Kidney (tissue), 14 donors: ENCODE measurements around the gene ADAM30. TPM values are rescaled to one million over a fixed set of nuclear protein-coding genes. Genes with fewer than 3 reads are reported as not detected.

Experiments used
- DNase-seq, 5 donors: peaks; one replicate each; pipeline ENCODE4 v3.0.0-alpha.2; 2013 to 2020
- FAIRE-seq: peaks from 2 replicates; lab custom pipeline; 2012; peaks lifted over from hg19 to GRCh38; lab: Jason Lieb, UNC
- H3K27ac ChIP-seq, 2 donors: one replicate each; pipeline ENCODE4 v1.7.0; 2013; ENCODE audit warnings: low read depth in 2 of 2, low read length in 2 of 2, inconsistent platforms in 1 of 2
- H3K27me3 ChIP-seq: one replicate; pipeline ENCODE4 v1.7.1; 2013; ENCODE audit warnings: low read length, inconsistent platforms; ENCODE audit not compliant: control insufficient read depth, insufficient read depth
- H3K36me3 ChIP-seq, 3 donors: one replicate each; pipeline versions ENCODE4 v1.7.0 to v1.7.1; 2013; ENCODE audit warnings: low read length in 3 of 3, control low read depth in 1 of 3, inconsistent platforms in 1 of 3; ENCODE audit not compliant: insufficient read depth in 3 of 3, control insufficient read depth in 2 of 3
- H3K4me1 ChIP-seq, 3 donors: one replicate each; pipeline versions ENCODE4 v1.7.0 to v1.7.1; 2013; ENCODE audit warnings: low read length in 3 of 3, inconsistent platforms in 1 of 3, low read depth in 1 of 3; ENCODE audit not compliant: control insufficient read depth in 2 of 3, insufficient read depth in 2 of 3
- H3K4me3 ChIP-seq, 3 donors: one replicate each; pipeline versions ENCODE4 v1.7.0 to v1.8.1; 2013; ENCODE audit warnings: low read length in 3 of 3, control low read depth in 1 of 3, inconsistent platforms in 1 of 3
- H3K9ac ChIP-seq, 3 donors: one replicate each; pipeline versions ENCODE4 v1.7.0 to v1.7.1; 2013; ENCODE audit warnings: low read length in 3 of 3, control low read depth in 1 of 3, inconsistent platforms in 1 of 3
- H3K9me3 ChIP-seq, 3 donors: one replicate each; pipeline versions ENCODE4 v1.7.0 to v1.7.1; 2013; ENCODE audit warnings: low read length in 3 of 3, control low read depth in 1 of 3, inconsistent platforms in 1 of 3; ENCODE audit not compliant: control insufficient read depth in 2 of 3, insufficient read depth in 1 of 3
- intact Hi-C: fragments of 100-400 bp; cut with DNase I; formaldehyde crosslinking; loops from one replicate; pipeline ENCODE4 v1.11.1; 2022
- polyA plus RNA-seq: library from polyadenylated mRNA; stranded (reverse); fragments of 350-450 nt; fragmentation: Illumina TruSeq; extraction: RNeasy Lipid Tissue Mini Kit (QIAGEN cat#74804); gene quantifications from one replicate; pipeline ENCODE4 v1.2.3, GENCODE V29; 2014; ENCODE audit warnings: low read depth, low replicate concordance; ENCODE audit not compliant: insufficient read depth
- total RNA-seq: library from RNA; stranded (reverse); fragmentation: NEBNext Ultra II Directional; extraction: Animal tissue kit (Norgen Biotek cat#: 25700); gene quantifications from one replicate; pipeline ENCODE4 v1.2.1, GENCODE V29; 2021
- TF ChIP-seq, protein P1 (sequence below): IDR thresholded peaks from 3 replicates; pipeline ENCODE4 v1.5.1; 2012; ENCODE audit warnings: mild to moderate bottlenecking, moderate library complexity, borderline replicate concordance; ENCODE audit not compliant: insufficient read depth; ENCODE audit errors: extremely low read depth
- donor health status: control.
- donor health status: control.
- donor health status: control.
- donor health status: control.
- donor health status: control.
- donor health status: DM: yes; HTN: yes; CAD: no.
- donor health status: Normal renal cell carcinoma (clear cell type).

ADAM30 gene
- total and polyA plus RNA-seq, 2 donors from 2014 or later = not detected

DNA sequence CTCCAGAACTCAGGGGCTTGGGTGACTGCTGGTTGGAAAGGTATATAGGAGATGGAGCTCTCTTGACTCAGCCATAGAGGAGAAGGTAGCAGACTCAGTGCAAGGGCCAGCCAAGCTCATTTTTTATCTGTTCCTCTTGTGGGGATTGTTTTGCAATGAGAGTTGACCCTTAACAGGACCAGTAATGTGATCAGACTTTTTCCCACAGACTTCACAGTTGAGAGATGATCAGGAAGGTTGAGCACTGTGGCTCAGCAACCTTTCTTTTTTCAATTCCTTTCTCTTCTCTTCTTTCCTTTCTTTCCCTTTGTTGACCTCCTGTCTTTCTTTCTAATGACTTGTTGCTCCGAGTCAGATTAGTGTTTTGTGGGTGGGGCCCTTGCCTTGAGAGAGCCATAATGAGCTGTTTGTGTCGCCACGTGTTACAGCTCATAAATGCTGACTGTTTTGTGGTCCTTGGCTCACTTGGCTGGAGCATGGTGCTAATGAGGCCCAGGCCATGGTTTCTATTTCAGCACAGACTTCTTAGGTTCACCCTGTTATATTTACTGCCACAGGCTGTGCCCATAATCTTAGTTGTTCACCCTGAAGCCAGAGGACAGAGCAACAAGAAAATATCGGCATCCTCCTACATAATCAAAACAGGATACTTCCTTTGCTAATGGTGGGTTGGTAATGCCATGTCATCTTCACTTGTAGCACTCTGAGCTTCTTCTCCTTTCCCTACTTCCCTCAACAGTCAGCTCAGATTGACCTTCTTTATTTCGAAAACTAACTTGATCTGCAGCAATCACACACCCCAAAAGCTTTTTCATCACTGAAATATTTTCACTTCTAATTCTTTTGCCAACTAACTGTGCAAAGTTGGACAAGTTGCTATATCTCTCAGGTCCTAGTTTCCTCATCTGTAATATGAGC, 13.9 kb downstream of the ADAM30 start:
- Histone ChIP-seq H3K9me3 (no peaks in the 10 kb centered on the region), H3K27me3 (no peaks in the 10 kb centered on the region), H3K9ac (no peak overlapping the region), H3K4me1 (peaks cover 0 to 2% (median 0%) of the 10 kb centered on the region in 3 donors), H3K4me3 (no peak overlapping the region), H3K27ac (no peak overlapping the region), H3K36me3 (no peaks in the 10 kb centered on the region)
- TF ChIP-seq, protein P1, sequence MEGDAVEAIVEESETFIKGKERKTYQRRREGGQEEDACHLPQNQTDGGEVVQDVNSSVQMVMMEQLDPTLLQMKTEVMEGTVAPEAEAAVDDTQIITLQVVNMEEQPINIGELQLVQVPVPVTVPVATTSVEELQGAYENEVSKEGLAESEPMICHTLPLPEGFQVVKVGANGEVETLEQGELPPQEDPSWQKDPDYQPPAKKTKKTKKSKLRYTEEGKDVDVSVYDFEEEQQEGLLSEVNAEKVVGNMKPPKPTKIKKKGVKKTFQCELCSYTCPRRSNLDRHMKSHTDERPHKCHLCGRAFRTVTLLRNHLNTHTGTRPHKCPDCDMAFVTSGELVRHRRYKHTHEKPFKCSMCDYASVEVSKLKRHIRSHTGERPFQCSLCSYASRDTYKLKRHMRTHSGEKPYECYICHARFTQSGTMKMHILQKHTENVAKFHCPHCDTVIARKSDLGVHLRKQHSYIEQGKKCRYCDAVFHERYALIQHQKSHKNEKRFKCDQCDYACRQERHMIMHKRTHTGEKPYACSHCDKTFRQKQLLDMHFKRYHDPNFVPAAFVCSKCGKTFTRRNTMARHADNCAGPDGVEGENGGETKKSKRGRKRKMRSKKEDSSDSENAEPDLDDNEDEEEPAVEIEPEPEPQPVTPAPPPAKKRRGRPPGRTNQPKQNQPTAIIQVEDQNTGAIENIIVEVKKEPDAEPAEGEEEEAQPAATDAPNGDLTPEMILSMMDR = no peak
- DNase-seq = peak in 3 of 5 donors; percentile 58 to 72 (median 61)
- FAIRE-seq = no peak
- intact Hi-C loops = no loop called here

GRCh38 chr1:119879510-119880434, 16.5 kb downstream of the ADAM30 start:
- TF ChIP-seq, protein P1 = no peak
- Histone ChIP-seq H3K36me3 (no peaks in the 10 kb centered on the region), H3K4me3 (no peak overlapping the region), H3K27me3 (no peaks in the 10 kb centered on the region), H3K4me1 (peaks cover 0 to 2% (median 0%) of the 10 kb centered on the region in 3 donors), H3K9me3 (no peaks in the 10 kb centered on the region), H3K9ac (no peak overlapping the region), H3K27ac (no peak overlapping the region)
- no peak for FAIRE-seq
- intact Hi-C loops = no loop called here
- peak in 1 of 5 donors; percentile 48 for DNase-seq

DNA sequence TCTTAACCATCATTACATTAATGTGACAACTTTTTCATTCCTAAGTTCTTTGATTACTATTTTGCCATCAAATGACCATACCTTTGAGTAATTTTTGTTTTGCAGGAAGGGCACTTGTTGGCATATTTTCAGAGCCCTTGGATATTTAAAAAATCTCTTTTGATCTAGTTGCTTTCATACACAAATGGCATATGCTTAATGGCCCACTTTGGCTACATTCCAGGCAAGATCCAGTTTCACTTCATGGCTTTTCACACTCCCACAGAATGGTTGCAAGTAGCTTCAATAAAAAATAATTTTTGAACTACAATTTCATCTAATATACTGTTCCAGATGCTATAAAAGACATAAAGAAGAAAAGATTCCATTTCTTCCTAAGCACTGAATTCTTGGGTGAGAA, 18.1 kb downstream of the ADAM30 start:
- intact Hi-C loops = no loop called here
- no peaks in the 10 kb centered on the region for H3K36me3 ChIP-seq
- TF ChIP-seq, protein P1 = no peak
- H3K9ac ChIP-seq = no peak overlapping the region
- peaks cover 0 to 6% (median 0%) of the 10 kb centered on the region in 3 donors for H3K4me1 ChIP-seq
- H3K27ac ChIP-seq = no peak overlapping the region
- no peak overlapping the region for H3K4me3 ChIP-seq
- FAIRE-seq (no peak), DNase-seq (peak in 1 of 5 donors; percentile 63)
- no peaks in the 10 kb centered on the region for H3K9me3 ChIP-seq
- H3K27me3 ChIP-seq = no peaks in the 10 kb centered on the region
